HepG2 (cell line): ENCODE data around the gene ING5. TPM values are rescaled to one million over a fixed set of nuclear protein-coding genes. Genes with fewer than 3 reads are reported as not detected.
A peak's percentile ranks its signal among the peaks of the same experiment; 100 is the strongest.

Source experiments
- ETV6 ChIP-seq: sonication (generic); formaldehyde crosslinking; conservative IDR thresholded peaks from 2 replicates; pipeline ENCODE4 v1.4.0; 2020; ENCODE audit warnings: missing genetic modification reagents
- GTF2F1 ChIP-seq: fragments of 150-350 bp; IDR thresholded peaks from 2 replicates; pipeline ENCODE4 v1.6.1; 2014; ENCODE audit warnings: low read length
- KDM5B ChIP-seq: sonication (generic); formaldehyde crosslinking; IDR thresholded peaks from 2 replicates; pipeline ENCODE4 v1.4.0; 2020; ENCODE audit warnings: missing genetic modification reagents, mild to moderate bottlenecking, borderline replicate concordance
- KMT2A ChIP-seq: sonication (generic); formaldehyde crosslinking; IDR thresholded peaks from 2 replicates; pipeline ENCODE4 v1.4.0; 2020; ENCODE audit warnings: missing genetic modification reagents
- NR0B2 ChIP-seq: sonication (generic); formaldehyde crosslinking; IDR thresholded peaks from 2 replicates; pipeline ENCODE4 v1.4.0; 2020; ENCODE audit warnings: mild to moderate bottlenecking, missing genetic modification reagents
- PAXIP1 ChIP-seq: sonication (generic); formaldehyde crosslinking; conservative IDR thresholded peaks from 2 replicates; pipeline ENCODE4 v1.4.0; 2020; ENCODE audit warnings: mild to moderate bottlenecking, missing genetic modification reagents, moderate library complexity
- REST ChIP-seq, 2 experiments: IDR thresholded peaks; 2 replicates each; pipeline ENCODE4 v1.6.1; 2011 to 2012; ENCODE audit warnings: low read length in 2 of 2, borderline replicate concordance in 1 of 2, low read depth in 1 of 2, mild to moderate bottlenecking in 1 of 2, moderate library complexity in 1 of 2
- REXO4 ChIP-seq: sonication (generic); formaldehyde crosslinking; IDR thresholded peaks from 2 replicates; pipeline ENCODE4 v1.8.0; 2022; ENCODE audit warnings: missing genetic modification reagents, mild to moderate bottlenecking, borderline replicate concordance
- SATB2 ChIP-seq: sonication (generic); formaldehyde crosslinking; IDR thresholded peaks from 2 replicates; pipeline ENCODE4 v1.5.0; 2020; ENCODE audit warnings: missing genetic modification reagents
- SSRP1 ChIP-seq: IDR thresholded peaks from 2 replicates; pipeline ENCODE4 v1.6.1; 2016; ENCODE audit warnings: control low read depth
- ZNF563 ChIP-seq: sonication (generic); formaldehyde crosslinking; IDR thresholded peaks from 2 replicates; pipeline ENCODE4 v1.8.0; 2022; ENCODE audit warnings: mild to moderate bottlenecking, moderate library complexity, missing genetic modification reagents
- ZNF614 ChIP-seq: IDR thresholded peaks from 2 replicates; pipeline ENCODE4 v1.6.1; 2018; ENCODE audit warnings: missing biosample characterization, missing genetic modification reagents, inconsistent platforms, borderline replicate concordance
- ZSCAN9 ChIP-seq: IDR thresholded peaks from 2 replicates; pipeline ENCODE4 v1.6.1; 2016; ENCODE audit warnings: borderline replicate concordance
- polyA plus RNA-seq, 8 experiments: library from polyadenylated mRNA; depleted of rRNA in 3 of 8; stranded (reverse) in 7 of 8; unstranded in 1 of 8; fragments of >200 nt; fragmentation: Illumina TruSeq in 4 of 8; extraction: Trizol in 4 of 8; gene quantifications; 2 replicates each; pipeline versions ENCODE4 v1.2.1 to v1.2.3, GENCODE V29; 2011 to 2016; ENCODE audit warnings: low read depth in 4 of 8, missing spikeins in 1 of 8, mixed read lengths in 1 of 8; ENCODE audit not compliant: insufficient read depth in 1 of 8
- total RNA-seq, 5 experiments: library from RNA; depleted of rRNA; stranded (reverse); fragments of >200 nt; fragmentation: Illumina TruSeq; extraction: Trizol; gene quantifications; 2 replicates each; pipeline ENCODE4 v1.2.3, GENCODE V29; 2016; ENCODE audit warnings: low read depth in 1 of 5
- TF ChIP-seq, protein P1 (sequence below): sonication (generic); formaldehyde crosslinking; IDR thresholded peaks from 2 replicates; pipeline ENCODE4 v1.5.0; 2020; ENCODE audit warnings: mild to moderate bottlenecking, missing genetic modification reagents
- TF ChIP-seq, protein P2 (sequence below): sonication (generic); formaldehyde crosslinking; IDR thresholded peaks from 2 replicates; pipeline ENCODE4 v1.4.0; 2020; ENCODE audit warnings: missing genetic modification reagents

ING5 gene
- total and polyA plus RNA-seq, 2 of the 13 experiments (the other 11 are each of a cell fraction or from before 2014, with no cell fraction given) = 61.9 to 71.9 TPM

DNA sequence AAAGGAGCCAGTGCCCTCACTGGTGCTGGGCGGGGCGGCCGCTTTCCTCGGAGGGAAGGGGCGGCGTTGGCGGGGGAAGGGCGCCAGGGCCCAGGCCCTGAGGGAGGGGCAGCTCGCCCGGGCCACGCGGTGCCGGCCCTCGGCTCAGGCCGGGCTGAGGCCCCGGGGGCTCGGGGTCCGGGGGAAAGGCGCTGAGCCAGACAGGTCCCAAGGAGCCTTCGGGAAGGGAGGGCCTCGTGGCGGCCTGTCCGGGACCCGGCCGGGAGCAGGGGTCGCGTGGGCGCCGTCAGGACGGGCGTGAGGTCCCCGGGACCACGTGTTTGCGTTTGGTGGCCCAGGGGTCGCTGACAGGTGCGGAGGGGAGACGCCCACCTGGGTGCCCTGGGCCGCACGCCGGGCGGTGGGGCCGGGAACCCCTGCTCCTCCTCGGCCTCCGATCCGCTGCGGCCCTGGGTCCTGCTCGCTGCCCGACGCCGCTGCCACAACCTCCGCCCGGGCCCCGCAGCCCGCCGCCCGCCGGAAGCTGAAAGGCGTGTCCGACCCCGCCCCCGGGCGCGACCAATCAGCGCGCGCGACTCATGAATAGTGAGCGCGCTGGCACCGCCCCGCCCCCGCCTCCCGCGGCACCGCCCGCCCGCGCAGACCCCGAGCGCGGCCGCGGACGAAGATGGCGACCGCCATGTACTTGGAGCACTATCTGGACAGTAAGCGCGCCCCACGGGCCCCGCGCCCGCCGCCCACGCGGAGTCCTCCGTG, at the start of gene ING5 (continued):
- TF ChIP-seq REST (IDR thresholded peaks at IDR 0.05; ENCODE audit: borderline replicate concordance in 1 of 2, low read depth in 1 of 2, low read length in 2 of 2) = 0 out of 4 replicates have a peak, but pooled peaks of 1 of the 2 experiments have one; percentile 30
- peak; percentile 96 for TF ChIP-seq KDM5B
- peak; percentile 93 for TF ChIP-seq NR0B2 (CRISPR knock-in tag)
- peak; percentile 78 for TF ChIP-seq KMT2A (CRISPR knock-in tag)
- peak; percentile 59; the same call in 1 of the 2 replicates for TF ChIP-seq ETV6
- 0 out of 2 replicates have a peak, but pooled peaks have one; percentile 54 for TF ChIP-seq SATB2
- TF ChIP-seq, protein P1, sequence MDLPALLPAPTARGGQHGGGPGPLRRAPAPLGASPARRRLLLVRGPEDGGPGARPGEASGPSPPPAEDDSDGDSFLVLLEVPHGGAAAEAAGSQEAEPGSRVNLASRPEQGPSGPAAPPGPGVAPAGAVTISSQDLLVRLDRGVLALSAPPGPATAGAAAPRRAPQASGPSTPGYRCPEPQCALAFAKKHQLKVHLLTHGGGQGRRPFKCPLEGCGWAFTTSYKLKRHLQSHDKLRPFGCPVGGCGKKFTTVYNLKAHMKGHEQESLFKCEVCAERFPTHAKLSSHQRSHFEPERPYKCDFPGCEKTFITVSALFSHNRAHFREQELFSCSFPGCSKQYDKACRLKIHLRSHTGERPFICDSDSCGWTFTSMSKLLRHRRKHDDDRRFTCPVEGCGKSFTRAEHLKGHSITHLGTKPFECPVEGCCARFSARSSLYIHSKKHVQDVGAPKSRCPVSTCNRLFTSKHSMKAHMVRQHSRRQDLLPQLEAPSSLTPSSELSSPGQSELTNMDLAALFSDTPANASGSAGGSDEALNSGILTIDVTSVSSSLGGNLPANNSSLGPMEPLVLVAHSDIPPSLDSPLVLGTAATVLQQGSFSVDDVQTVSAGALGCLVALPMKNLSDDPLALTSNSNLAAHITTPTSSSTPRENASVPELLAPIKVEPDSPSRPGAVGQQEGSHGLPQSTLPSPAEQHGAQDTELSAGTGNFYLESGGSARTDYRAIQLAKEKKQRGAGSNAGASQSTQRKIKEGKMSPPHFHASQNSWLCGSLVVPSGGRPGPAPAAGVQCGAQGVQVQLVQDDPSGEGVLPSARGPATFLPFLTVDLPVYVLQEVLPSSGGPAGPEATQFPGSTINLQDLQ = peak; percentile 55; the same call in 1 of the 2 replicates
- TF ChIP-seq, protein P2, sequence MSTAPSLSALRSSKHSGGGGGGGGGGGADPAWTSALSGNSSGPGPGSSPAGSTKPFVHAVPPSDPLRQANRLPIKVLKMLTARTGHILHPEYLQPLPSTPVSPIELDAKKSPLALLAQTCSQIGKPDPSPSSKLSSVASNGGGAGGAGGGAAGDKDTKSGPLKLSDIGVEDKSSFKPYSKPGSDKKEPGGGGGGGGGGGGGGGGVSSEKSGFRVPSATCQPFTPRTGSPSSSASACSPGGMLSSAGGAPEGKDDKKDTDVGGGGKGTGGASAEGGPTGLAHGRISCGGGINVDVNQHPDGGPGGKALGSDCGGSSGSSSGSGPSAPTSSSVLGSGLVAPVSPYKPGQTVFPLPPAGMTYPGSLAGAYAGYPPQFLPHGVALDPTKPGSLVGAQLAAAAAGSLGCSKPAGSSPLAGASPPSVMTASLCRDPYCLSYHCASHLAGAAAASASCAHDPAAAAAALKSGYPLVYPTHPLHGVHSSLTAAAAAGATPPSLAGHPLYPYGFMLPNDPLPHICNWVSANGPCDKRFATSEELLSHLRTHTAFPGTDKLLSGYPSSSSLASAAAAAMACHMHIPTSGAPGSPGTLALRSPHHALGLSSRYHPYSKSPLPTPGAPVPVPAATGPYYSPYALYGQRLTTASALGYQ (CRISPR knock-in tag) = peak; percentile 65; the same call in 1 of the 2 replicates
- TF ChIP-seq ZNF614 (CRISPR knock-in tag) = peak; percentile 45; the same call in 1 of the 2 replicates
- no peak for TF ChIP-seq REXO4 (CRISPR knock-in tag)
- TF ChIP-seq GTF2F1 = no peak
- TF ChIP-seq ZNF563 = peak; percentile 96
- peak; percentile 55 for TF ChIP-seq PAXIP1
- TF ChIP-seq SSRP1 (CRISPR knock-in tag) = peak; percentile 95
- 0 out of 2 replicates have a peak, but pooled peaks have one; percentile 60 for TF ChIP-seq ZSCAN9 (CRISPR knock-in tag)
